Gastrocnemius medialis (tissue), 4 donors: ENCODE results near the gene AKAP9.

Experiments used
- CTCF ChIP-seq, 5 experiments: fragments of 450-650 bp in 3 of 5; fragments of 200-600 bp in 2 of 5; sonication (generic) in 2 of 5; IDR thresholded peaks in 4 of 5; conservative IDR thresholded peaks in 1 of 5; 1 replicate in 4 of 5; 2 replicates in 1 of 5; pipeline ENCODE4 v1.5.1; 2016 to 2019; ENCODE audit warnings: antibody characterized with exemption in 5 of 5, mild to moderate bottlenecking in 3 of 5, moderate library complexity in 3 of 5
- POLR2A ChIP-seq, 2 donors: fragments of 450-650 bp; IDR thresholded peaks; one replicate each; pipeline ENCODE4 v1.6.1; 2017; ENCODE audit warnings: antibody characterized with exemption in 2 of 2, mild to moderate bottlenecking in 2 of 2, moderate library complexity in 2 of 2

GRCh38 chr7:91957823-91958222, 17.2 kb downstream of the AKAP9 start:
- TF ChIP-seq CTCF (IDR thresholded peaks at IDR 0.05 in 4 of 5, conservative IDR thresholded peaks at IDR 0.05 in 1 of 5) = no peak
- TF ChIP-seq POLR2A (IDR thresholded peaks at IDR 0.05) = no peak
